Fibroblast of skin of scalp (primary cell): ENCODE measurements around the gene MBD6.
"Not testable (repeated sequence)": the region's sequence is repeated elsewhere in the genome, so short reads cannot be mapped to it uniquely, and the experiment has no call there.

Source experiments
- DNase-seq: peaks from one replicate; pipeline ENCODE4 v3.0.0-alpha.2; 2013

The MBD6 gene

GRCh38 chr12:57549909-57550640 is 27.5 kb downstream of the MBD6 start, which contains the start of gene KIF5A:
KIF5A (plus strand) TSS chr12:57550044; CDS start chr12:57550272, 228 bp downstream.
- DNase-seq = no peak

- DNase-seq = no peak
Measured at GRCh38 chr12:57550641-57551549, 28.3 kb downstream of the MBD6 start.

GRCh38 chr12:57551637-57552305 is 29.1 kb downstream of the MBD6 start:
- DNase-seq = no peak

DNA sequence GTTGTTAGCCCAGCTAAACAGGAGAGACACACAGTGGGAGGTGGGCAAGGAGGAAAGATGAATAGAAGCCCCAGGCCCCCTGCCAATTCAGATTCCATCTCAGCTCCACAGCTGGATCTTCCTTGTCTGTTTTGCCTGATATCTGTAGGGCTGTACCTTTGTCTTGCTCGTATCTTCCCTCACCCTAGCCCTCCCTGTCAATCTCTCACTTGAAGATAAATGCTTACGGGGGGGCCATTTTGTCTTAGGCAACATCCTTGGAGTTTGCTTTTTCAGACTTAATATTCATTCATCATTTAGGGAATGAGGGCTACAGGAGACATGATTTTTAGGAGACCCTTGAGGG is 29.7 kb downstream of the MBD6 start:
- no peak for DNase-seq

DNA sequence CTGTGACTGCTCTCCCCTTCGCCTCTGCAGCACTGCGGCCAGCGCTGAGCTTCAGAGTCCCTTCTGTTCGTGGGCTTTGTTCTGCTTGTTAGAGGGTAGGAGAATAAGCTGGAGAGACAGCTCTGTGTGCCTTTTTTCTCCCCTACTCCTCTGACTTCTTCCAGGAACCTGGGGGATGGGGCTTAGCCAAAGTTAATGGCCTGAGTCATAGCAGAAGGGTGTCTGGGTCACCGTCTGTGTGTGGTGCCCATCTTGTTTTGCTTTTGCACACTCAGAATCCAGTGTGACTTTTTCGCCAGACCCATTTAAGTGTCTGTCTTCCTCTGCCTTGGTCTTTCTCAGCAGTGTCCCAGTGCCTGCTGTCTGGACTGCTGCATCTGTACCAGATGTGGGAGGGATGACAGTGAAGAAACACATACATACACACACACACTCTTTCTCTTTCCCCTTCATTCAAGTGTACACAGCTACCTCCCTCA is 30.2 kb downstream of the MBD6 start:
- peak; percentile 39 for DNase-seq

DNA sequence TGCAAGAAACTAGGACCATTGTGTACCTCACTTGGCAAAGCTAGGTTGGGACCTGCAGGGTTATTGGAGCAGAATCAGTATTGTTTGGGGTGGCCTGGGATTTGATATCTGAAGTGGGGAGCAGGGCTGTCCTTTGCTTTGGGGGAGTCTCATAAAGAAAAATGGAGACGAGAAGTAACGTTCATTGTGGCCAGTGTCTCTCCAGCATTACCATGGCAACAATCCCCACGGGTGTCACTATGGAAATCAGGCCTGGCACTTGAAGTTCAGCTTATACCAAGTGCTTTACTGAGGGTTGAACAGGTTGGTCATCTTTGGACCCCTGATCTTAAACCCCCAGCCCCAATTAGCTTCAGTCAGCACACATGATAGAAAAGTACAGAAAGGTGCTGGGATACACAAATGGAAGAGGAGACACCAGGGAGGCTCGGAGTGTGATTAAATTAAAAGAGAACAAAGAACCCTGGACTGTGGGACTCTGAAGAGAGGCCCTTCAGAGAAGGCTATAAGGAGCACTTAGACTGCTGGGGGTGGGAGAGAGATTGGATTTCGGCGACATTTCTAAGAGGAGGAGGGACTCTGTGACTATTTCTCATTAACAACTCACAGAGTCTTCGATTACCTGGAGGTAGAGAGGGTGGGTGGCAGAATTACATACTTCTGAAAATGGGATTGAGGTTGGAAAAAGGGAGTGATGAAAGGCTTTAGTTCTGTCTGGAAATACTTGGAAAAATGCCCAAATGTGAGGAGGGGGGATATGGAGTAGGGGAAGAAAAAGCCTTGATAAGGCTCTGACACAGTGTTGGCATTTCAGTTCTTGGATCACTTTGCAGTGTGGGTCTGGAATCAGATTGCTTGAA is 30.9 kb downstream of the MBD6 start:
- DNase-seq = no peak

DNA sequence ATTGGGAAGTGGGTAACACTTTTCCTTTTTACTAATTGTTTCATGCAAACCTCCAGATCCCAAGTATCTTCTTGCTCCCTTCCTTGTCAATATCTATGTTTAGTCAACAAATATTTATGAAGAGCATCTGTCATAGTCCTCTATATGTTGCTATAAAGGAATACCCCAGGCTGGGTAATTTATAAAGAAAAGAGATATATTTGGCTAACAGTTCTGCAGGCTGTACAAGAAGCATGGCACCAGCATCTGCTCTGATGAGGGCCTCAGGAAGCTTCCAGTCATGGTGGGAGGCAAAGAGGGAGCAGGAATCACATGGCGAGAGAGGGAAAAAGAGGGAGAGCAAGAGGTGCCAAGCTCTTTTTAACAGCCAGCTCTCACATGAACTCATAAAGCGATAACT is 31.8 kb downstream of the MBD6 start:
- DNase-seq = no peak

- DNase-seq = no peak
Measured at GRCh38 chr12:57554897-57555296, 32.3 kb downstream of the MBD6 start.

DNA sequence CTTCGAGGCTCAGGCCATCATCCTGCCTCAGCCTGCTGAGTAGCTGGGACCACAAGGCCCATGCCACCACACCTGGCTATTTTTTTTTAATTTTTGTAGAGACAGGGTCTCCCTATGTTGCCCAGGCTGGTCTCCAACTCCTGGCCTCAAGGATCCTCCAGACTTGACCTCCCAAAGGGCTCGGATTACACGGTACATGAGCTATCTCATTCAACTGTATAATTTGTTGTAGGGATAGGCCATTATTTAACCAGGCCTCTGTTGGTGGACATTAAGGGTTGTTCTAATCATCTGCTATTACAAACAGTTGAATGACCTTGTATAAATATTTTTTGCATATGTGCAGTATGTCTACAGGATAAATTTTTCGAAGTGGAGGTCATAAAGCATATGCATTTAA is 36.2 kb downstream of the MBD6 start:
- no peak for DNase-seq

DNA sequence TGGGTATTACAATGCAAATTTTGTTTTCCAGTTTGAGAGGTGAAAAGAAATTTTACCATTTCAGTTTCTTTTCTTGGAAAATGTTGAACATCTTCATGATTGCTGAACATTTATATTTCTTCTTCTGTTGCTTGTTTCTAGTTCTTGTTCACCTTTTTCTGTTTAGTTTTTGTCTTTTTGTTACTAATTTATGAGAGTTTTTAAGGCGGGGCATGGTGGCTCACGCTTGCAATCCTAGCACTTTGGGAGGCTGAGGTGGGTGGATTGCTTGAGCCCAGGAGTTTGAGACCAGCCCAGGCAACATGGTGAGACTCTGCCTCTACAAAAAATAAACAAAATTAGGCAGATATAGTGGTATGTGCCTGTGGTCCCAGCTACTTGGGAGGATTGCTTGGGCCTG is 37.9 kb downstream of the MBD6 start:
- no peak for DNase-seq

DNA sequence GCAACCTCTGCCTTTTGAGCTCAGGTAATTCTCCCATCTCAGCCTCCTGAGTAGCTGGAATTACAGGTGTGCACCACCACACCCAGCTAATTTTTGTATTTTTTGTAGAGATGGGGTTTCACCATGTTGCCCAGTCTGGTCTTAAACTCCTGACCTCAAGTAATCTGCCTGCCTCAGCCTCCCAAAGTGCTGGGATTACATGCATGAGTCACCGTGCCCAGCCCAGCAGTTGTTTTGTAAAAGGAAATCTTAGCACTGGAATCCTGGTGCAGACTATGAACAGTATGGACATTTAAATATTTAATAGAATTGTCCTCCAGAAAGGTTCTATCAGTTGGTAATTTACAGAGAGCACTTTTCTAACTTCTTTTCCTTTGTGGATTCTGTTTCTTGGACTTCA is 38.5 kb downstream of the MBD6 start:
- DNase-seq = peak; percentile 18

GRCh38 chr12:57563358-57563757 is 40.7 kb downstream of the MBD6 start:
- no peak for DNase-seq

GRCh38 chr12:57564178-57564740 is 41.6 kb downstream of the MBD6 start:
- DNase-seq = no peak

DNA sequence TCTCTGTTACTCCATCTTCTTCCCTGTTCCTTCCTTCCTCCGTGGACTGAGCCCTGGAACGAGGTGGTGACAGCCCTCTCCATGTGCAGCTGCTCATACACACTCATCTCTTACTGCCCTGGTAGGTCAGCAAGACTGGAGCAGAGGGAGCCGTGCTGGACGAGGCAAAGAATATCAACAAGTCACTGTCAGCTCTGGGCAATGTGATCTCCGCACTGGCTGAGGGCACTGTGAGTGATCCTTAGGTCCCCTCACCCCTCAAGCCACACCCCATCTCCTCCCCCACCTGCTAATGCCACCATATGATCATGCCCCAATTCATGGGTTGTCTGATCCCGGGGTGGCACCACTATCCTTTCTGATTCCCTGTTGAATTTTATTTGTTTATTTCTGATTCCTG is 46.2 kb downstream of the MBD6 start:
- no peak for DNase-seq

DNA sequence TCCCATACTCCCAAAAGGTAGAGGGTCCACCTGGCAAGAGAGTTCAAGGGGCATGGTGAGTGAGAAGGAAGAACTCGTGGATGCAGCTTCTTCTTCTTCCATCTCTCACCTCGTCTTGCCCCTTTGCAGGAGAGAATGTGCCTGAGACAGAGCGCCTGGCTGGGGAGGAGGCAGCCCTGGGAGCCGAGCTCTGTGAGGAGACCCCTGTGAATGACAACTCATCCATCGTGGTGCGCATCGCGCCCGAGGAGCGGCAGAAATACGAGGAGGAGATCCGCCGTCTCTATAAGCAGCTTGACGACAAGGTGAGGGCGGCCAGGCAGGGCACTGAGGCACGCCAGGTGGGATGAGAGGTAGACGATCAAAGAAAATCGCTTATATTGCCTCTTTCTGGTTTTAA is 47.2 kb downstream of the MBD6 start:
- no peak for DNase-seq

- not testable (repeated sequence) for DNase-seq
Measured at GRCh38 chr12:57570438-57570837, 47.8 kb downstream of the MBD6 start.

GRCh38 chr12:57571926-57572762 is 49.5 kb downstream of the MBD6 start:
- DNase-seq = no peak

DNA sequence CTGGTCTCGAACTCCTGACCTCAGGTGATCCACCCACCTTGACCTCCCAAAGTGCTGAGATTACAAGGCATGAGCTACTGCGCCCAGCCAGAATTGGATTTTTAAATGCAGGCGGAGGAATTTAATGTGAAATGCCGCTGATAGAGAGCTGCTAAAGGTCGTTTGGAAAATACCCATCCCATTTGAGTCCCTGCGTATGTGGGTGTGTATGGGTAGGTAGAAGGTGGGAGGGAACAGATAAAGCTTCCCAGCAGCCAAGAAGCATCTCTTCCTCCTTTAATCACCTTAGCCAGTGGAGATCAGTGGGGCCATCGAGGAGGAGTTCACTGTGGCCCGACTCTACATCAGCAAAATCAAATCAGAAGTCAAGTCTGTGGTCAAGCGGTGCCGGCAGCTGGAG is 52.2 kb downstream of the MBD6 start:
- DNase-seq = no peak

- no peak for DNase-seq
Measured at GRCh38 chr12:57575771-57576612, 53.4 kb downstream of the MBD6 start.

GRCh38 chr12:57576613-57577160 is 54.1 kb downstream of the MBD6 start:
- DNase-seq = no peak
